Sciatic nerve (tissue), 2 donors: ENCODE measurements around the gene TBX6. TPM values are rescaled to one million over a fixed set of nuclear protein-coding genes. Genes with fewer than 3 reads are reported as not detected.

ENCODE experiments used
- ATAC-seq: fragments of 200-7000 bp; cut with Tn5 transposase; one replicate; pipeline ENCODE4 v1.9.1; 2020; ENCODE audit warnings: mild to moderate bottlenecking, moderate library complexity
- DNase-seq: peaks from one replicate; pipeline ENCODE4 v3.0.0-alpha.2; 2020; ENCODE audit warnings: low spot score
- intact Hi-C: fragments of 100-400 bp; cut with DNase I; formaldehyde crosslinking; loops from one replicate; pipeline ENCODE4 v1.14.2; 2022
- total RNA-seq: library from RNA; stranded (reverse); fragmentation: NEBNext Ultra II Directional; extraction: Animal tissue kit (Norgen Biotek cat#: 25700); gene quantifications from one replicate; pipeline ENCODE4 v1.2.1, GENCODE V29; 2021
- donor health status: DM: no; HTN: no; CAD: no.
- donor health status: DM: no; HTN: no; CAD: no.

Gene TBX6
- total RNA-seq, 1 donor from 2014 or later, result 1.7 TPM

GRCh38 chr16:30069611-30070462 is 21.9 kb downstream of the TBX6 start:
- DNase-seq, result no peak
- intact Hi-C loops, result no loop called here
- ATAC-seq, result no peak

GRCh38 chr16:30068750-30069610 is 22.7 kb downstream of the TBX6 start:
- intact Hi-C loops, result no loop called here
- DNase-seq (no peak), ATAC-seq (no peak)

GRCh38 chr16:30068333-30068732 is 23.4 kb downstream of the TBX6 start:
- DNase-seq (no peak), ATAC-seq (no peak)
- intact Hi-C loops, result no loop called here

- DNase-seq (no peak), ATAC-seq (no peak)
- intact Hi-C loops, result no loop called here
Measured at GRCh38 chr16:30067584-30067916, 24.2 kb downstream of the TBX6 start.

GRCh38 chr16:30066761-30067583 is 24.8 kb downstream of the TBX6 start:
- no peak for DNase-seq
- ATAC-seq, result no peak
- intact Hi-C loops, result no loop called here

GRCh38 chr16:30065943-30066760 is 25.6 kb downstream of the TBX6 start:
- intact Hi-C loops, result no loop called here
- ATAC-seq (peak; percentile 4), DNase-seq (no peak)

GRCh38 chr16:30065102-30065942 is 26.4 kb downstream of the TBX6 start, which contains the start of gene ALDOA:
Gene ALDOA (plus strand): TSS chr16:30065760. CDS start chr16:30066898, 1,138 bp downstream.
- intact Hi-C loops, result no loop called here
- peak; percentile 99 for DNase-seq
- ATAC-seq, result peak; percentile 95

GRCh38 chr16:30064729-30065101 is 27.0 kb downstream of the TBX6 start:
- DNase-seq (no peak), ATAC-seq (peak; percentile 6)
- intact Hi-C loops, result no loop called here

- intact Hi-C loops, result no loop called here
- ATAC-seq, result peak; percentile 70
- DNase-seq, result peak; percentile 87
Measured at GRCh38 chr16:30063893-30064728, 27.6 kb downstream of the TBX6 start.

- intact Hi-C loops, result no loop called here
- no peak for ATAC-seq
Measured at GRCh38 chr16:30063278-30063892, 28.3 kb downstream of the TBX6 start.

GRCh38 chr16:30060836-30061554 is 30.7 kb downstream of the TBX6 start:
- no peak for ATAC-seq
- intact Hi-C loops, result no loop called here

More at GRCh38 chr16:30063278-30063892, 28.3 kb downstream of the TBX6 start:
- no peak for DNase-seq

GRCh38 chr16:30060346-30060745 is 31.4 kb downstream of the TBX6 start:
- intact Hi-C loops, result no loop called here
- ATAC-seq (no peak), DNase-seq (no peak)

More at GRCh38 chr16:30060836-30061554, 30.7 kb downstream of the TBX6 start:
- no peak for DNase-seq

- ATAC-seq (no peak), DNase-seq (no peak)
- intact Hi-C loops, result no loop called here
Measured at GRCh38 chr16:30054959-30055553, 36.7 kb downstream of the TBX6 start.

GRCh38 chr16:30054451-30054850 is 37.3 kb downstream of the TBX6 start:
- intact Hi-C loops, result no loop called here
- DNase-seq (no peak), ATAC-seq (no peak)

- intact Hi-C loops, result no loop called here
- DNase-seq (no peak), ATAC-seq (peak; percentile 42)
Measured at GRCh38 chr16:30053376-30054015, 38.2 kb downstream of the TBX6 start.
